ENCODE results near the gene RRAS.

Gene RRAS

DNA sequence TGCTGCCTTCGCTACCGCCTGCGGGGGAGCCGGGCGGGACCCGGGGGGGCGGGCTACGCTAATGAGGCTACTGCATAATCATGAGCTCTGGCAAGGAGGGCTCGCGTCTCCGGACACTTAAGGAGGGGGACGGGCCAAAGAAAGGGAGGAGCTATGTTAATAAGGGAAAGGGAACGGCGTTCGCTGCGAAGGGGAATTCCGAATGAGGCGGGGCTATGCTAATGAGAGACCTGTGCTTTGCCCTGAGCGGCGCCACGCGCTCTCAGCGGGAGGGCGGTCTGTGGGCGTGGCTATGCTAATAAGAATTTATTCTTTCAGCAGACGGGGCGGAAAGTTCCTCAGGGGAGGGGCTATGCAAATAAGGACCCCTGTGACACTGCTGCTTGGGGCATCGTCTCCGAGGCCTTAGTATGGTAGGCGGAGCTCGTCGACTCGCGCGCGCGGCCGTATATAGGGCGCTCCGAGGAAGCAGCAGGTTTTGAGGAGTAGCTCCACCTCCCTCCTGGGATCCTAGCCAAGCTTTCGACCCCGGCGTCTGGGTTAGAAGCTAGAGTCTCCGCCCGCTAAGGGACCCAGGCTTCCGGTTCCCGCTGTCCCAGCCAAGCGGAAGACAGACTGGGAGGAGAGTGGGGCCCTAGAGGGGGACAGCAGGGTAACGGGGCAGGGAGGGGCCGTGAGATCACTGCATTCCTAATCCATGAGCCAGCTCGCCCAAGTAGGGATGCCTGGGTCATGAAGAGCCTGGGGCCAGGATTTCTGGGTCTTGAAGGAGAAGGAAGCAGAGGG is at the start of gene RRAS:
TSS of gene RRAS (minus strand) at position 31 of the 786 bp plus-strand sequence. CDS start 45 bp downstream, outside the sequence.
- no peak for TF ChIP-seq ZFX (IDR thresholded peaks at IDR 0.05; ENCODE audit: borderline replicate concordance)
- TF ChIP-seq, protein P1, sequence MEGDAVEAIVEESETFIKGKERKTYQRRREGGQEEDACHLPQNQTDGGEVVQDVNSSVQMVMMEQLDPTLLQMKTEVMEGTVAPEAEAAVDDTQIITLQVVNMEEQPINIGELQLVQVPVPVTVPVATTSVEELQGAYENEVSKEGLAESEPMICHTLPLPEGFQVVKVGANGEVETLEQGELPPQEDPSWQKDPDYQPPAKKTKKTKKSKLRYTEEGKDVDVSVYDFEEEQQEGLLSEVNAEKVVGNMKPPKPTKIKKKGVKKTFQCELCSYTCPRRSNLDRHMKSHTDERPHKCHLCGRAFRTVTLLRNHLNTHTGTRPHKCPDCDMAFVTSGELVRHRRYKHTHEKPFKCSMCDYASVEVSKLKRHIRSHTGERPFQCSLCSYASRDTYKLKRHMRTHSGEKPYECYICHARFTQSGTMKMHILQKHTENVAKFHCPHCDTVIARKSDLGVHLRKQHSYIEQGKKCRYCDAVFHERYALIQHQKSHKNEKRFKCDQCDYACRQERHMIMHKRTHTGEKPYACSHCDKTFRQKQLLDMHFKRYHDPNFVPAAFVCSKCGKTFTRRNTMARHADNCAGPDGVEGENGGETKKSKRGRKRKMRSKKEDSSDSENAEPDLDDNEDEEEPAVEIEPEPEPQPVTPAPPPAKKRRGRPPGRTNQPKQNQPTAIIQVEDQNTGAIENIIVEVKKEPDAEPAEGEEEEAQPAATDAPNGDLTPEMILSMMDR (IDR thresholded peaks at IDR 0.05): no peak
- H3K27ac ChIP-seq: peak within 1 kb of the TSS; percentile 83

DNA sequence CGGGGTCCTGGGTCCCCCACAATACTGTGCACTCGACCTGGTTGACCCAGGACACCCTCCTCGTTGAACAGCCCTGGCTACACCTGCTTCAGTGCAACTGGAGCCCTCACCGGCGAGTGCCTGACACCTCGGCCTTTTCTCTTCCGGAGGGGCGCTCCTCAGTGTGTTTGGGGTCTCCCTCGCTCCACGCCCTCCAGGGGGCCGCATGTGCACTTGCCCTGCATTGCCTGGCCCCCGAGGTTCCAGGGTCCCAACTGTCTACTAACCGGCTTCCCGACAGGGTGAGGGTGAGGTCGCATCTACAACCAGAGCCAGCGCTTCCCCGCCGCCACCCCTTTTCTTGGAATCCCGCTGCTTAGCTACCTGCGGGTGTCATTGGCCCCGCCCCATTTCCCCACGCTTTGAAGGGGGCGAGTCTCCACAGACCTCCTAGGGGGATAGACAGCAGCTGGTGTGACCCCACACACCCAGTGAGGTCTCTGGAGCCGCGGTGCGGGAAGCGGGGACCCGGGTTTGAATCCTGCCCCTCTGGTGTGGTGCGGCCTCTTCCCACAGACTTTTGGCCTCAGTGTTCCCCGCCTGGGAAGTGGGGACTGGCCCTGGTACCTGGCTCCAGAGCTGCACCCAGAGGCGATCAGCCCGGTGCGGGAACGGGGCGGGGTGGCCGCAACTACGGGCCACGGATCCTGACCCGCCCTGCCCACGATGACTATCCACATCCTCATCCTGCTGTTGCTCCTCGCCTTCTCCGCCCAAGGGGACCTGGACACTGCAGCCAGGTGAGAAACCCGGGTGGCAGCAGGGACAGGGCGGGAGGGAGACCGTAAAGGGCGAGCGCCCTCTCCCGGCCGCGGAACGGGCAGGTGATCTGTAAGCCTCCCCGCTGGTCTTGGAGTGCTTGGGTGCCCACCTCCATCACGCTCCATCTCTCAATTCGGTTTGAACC is 49.5 kb upstream of the RRAS start, which contains the start of gene ADM5:
TSS of gene ADM5 (plus strand) at position 462 of the 946 bp plus-strand sequence. CDS start at position 706, 244 bp downstream.
- no peak for TF ChIP-seq ZFX (IDR thresholded peaks at IDR 0.05; ENCODE audit: borderline replicate concordance)
- TF ChIP-seq, protein P1 (IDR thresholded peaks at IDR 0.05): peak; percentile 90
- peak within 1 kb of the TSS; percentile 87 for H3K27ac ChIP-seq

DNA sequence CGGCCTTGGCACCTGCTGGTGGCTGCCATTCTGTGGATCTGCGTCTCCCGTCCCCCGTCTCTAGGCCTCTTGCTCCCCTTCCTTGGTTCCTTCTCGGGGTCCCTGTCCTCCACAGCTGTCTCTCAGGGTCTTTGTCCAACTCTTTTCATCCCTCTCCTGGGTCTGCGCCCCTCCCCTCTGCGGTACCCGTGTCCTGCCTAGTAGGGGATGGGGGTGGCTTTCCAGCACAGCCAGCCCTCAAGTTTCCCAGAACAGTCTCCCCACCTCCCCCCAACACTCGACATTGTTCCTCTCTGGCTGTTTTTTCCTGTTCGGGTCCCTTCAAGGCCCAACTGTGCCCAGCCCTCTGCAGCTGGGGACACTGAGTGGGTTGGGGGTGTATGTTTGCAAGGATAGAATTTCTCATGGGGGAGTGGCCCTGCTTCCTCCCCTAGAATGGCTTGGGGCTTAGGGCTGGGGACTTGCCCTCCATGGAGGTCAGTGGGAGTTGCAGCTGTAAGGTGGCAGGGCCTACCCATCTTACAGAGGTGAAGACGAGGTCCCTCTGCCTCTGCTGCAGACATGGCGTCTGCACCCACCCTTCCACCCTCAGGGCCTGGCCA is 48.7 kb upstream of the RRAS start:
- no peak for TF ChIP-seq ZFX (IDR thresholded peaks at IDR 0.05; ENCODE audit: borderline replicate concordance)
- TF ChIP-seq, protein P1 (IDR thresholded peaks at IDR 0.05): no peak
- H3K27ac ChIP-seq: peak overlapping the region; percentile 87

DNA sequence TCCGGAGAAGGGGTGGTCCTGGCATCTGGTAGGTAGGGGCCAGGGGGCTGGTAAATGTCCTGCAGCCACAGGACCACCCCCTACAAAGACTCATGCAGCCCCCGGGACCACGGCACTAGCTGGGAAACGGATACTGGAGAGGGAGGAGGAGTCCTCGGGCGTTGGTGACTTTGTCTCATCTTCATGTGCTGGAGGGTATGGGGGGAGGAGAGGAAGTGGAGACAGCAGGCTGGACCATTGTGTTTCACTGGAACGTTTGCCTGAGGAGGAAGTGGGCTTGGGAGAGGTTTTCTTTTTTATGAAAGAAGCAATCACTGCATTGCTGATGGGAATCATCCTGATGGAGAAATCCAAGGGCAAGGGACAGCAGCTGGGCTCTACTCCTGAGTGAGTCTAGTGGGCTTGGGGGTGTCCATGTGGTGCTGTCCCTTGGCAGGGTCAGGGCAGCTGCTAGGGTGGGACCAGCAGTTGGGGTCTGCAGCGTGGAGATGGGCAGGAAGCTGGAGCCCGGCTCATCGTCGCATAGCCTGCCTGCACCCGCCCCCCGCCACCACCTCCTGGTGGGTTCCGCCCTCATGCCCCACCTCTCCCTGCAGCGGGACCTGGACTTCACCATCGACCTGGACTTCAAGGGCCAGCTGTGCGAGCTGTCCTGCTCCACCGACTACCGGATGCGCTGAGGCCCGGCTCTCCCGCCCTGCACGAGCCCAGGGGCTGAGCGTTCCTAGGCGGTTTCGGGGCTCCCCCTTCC is 47.8 kb upstream of the RRAS start:
- TF ChIP-seq, protein P1 (IDR thresholded peaks at IDR 0.05): no peak
- TF ChIP-seq ZFX (IDR thresholded peaks at IDR 0.05; ENCODE audit: borderline replicate concordance): no peak

DNA sequence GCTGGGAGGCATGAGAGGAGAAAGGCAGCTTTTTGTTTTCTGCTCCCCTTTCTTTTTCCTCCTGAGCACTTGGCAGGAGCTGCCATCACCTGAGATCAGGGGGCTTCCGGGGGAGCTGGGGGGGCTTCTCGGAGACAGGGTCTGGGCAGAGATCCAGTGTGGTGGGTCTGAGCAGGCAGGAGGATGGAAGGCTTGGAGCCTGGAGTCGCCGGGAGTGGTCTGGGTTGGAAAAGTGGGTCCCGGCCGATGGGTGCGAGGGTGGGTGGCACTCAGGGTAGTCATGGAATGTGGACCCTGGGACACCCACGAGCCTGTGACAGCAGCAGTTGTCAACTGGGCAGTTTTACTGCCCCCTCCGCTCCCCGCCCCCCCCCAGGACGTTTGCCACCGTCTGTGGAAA is 47.2 kb upstream of the RRAS start:
- peak overlapping the region; percentile 87; the same call in 1 of the 2 replicates for H3K27ac ChIP-seq
- TF ChIP-seq, protein P1 (IDR thresholded peaks at IDR 0.05): no peak
- no peak for TF ChIP-seq ZFX (IDR thresholded peaks at IDR 0.05; ENCODE audit: borderline replicate concordance)

More for the DNA sequence above, 47.8 kb upstream of the RRAS start:
- peak overlapping the region; percentile 87; the same call in 1 of the 2 replicates for H3K27ac ChIP-seq

DNA sequence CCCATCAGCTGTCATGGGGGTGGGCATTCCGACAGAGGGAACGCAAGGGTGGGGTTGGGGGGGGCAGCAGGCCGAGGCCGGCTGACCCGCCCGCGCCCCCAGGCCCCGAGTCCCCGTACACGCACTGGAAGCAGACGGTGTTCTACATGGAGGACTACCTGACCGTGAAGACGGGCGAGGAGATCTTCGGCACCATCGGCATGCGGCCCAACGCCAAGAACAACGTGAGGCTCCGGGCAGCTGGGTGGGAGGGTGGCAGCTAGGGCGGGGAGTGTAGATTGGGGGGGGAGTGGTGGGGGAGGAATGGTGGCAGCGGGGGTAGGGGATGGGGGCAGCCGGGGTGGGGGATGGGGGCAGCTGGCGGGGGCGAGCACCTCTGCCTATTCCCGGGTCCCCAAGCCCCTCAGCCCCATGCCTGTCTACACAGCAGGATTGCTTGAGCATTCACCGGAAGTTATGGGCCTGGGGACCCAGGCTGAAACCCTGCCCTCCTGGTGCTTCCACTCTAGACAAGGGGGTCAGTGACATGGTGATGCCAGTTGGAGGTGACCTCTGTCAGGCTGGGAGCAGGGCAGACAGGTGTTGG is 46.7 kb upstream of the RRAS start:
- no peak for TF ChIP-seq ZFX (IDR thresholded peaks at IDR 0.05; ENCODE audit: borderline replicate concordance)
- TF ChIP-seq, protein P1 (IDR thresholded peaks at IDR 0.05): no peak
- no peak overlapping the region for H3K27ac ChIP-seq

Measured in 22Rv1 (cell line).